ENCODE results near the gene MYL6. TPM values are rescaled to one million over a fixed set of nuclear protein-coding genes. Genes with fewer than 3 reads are reported as not detected.

The MYL6 gene
- total RNA-seq, 1 experiment from 2014 or later: 554 TPM

- ChIA-PET RAD21 (ENCODE audit: low non-redundant PET in 1 of 2, low total read pairs in 2 of 2, uncharacterized antibody in 2 of 2, unreplicated experiment in 2 of 2) (no interaction called here), POLR2A (interaction anchor here (1.6 kb wide), 1 partner anchor 10 kb away, joined by 4 read pairs; no protein-coding TSS in a partner anchor), CTCF (no interaction called here)
- Histone ChIP-seq H2AFZ (ENCODE audit: low read depth, low read length, poor library complexity, severe bottlenecking) (no peak overlapping the region), H3K4me3 (replicated peaks in 1 of 2; ENCODE audit: low read depth in 1 of 2, low read length in 2 of 2) (no peak overlapping the region), H3K27ac (ENCODE audit: low read depth, low read length) (no peak overlapping the region), H3K27me3 (ENCODE audit: insufficient read depth, low read length) (no peaks in the 10 kb centered on the region), H3K4me2 (ENCODE audit: low read length) (no peak overlapping the region), H4K20me1 (ENCODE audit: insufficient read depth) (no peaks in the 10 kb centered on the region), H3K9ac (ENCODE audit: low read length) (no peak overlapping the region), H3K9me3 (ENCODE audit: control insufficient read depth in 1 of 2, insufficient read depth in 1 of 2, low read depth in 1 of 2, low read length in 2 of 2) (no peaks in the 10 kb centered on the region), H3K4me1 (ENCODE audit: control insufficient read depth in 1 of 2, insufficient read depth in 2 of 2, low read length in 2 of 2) (no peaks in the 10 kb centered on the region), H3K79me2 (ENCODE audit: insufficient read depth, low read length) (no peaks in the 10 kb centered on the region), H3K36me3 (ENCODE audit: control insufficient read depth in 1 of 2, insufficient read depth in 2 of 2, low read length in 2 of 2) (peaks cover 12 to 17% of the 10 kb centered on the region in 2 experiments; a peak in 3 of 4 replicates), H3K9me2 (ENCODE audit: insufficient read depth) (no peaks in the 10 kb centered on the region)
- no TSS peak for BruUV-seq (replicated peaks)
- TF ChIP-seq TCF7L2 (IDR thresholded peaks at IDR 0.05; ENCODE audit: borderline replicate concordance, extremely low read depth, insufficient read depth, insufficient read length): no peak
- peak; percentile 13; the same call in 1 of the 2 replicates for TF ChIP-seq POLR2AphosphoS5 (IDR thresholded peaks at IDR 0.05; ENCODE audit: low read depth, low read length)
- ATAC-seq: no peak
- DNase-seq (ENCODE audit: low read depth, low spot score): no peak
- intact Hi-C loops (cut with micrococcal nuclease): no loop called here
These were observed 46.1 kb downstream of the MYL6 start for GRCh38 chr12:56204275-56204674.

- TF ChIP-seq CTCF (IDR thresholded peaks at IDR 0.05 in 2 of 3, conservative IDR thresholded peaks at IDR 0.05 in 1 of 3; ENCODE audit: borderline replicate concordance in 1 of 3, insufficient read depth in 1 of 3, low read depth in 2 of 3, low read length in 2 of 3) (peak in 1 of 3 experiments; percentile 37; a peak in 1 of 6 replicates), JUND (IDR thresholded peaks at IDR 0.05) (no peak)
These were observed 47.3 kb downstream of the MYL6 start for GRCh38 chr12:56205445-56205844.

More at GRCh38 chr12:56205445-56205844, 47.3 kb downstream of the MYL6 start:
- no peak overlapping the region for H3K27ac ChIP-seq (ENCODE audit: low read depth, low read length)
- H3K4me2 ChIP-seq (ENCODE audit: low read length): no peak overlapping the region
- H4K20me1 ChIP-seq (ENCODE audit: insufficient read depth): no peaks in the 10 kb centered on the region
- intact Hi-C loops (cut with micrococcal nuclease): loop anchor here (5.0 kb wide), 1 partner anchor 257 kb away; no protein-coding TSS in a partner anchor
- no peaks in the 10 kb centered on the region for H3K9me2 ChIP-seq (ENCODE audit: insufficient read depth)
- 0 out of 2 replicates have a peak, but pooled peaks have one; percentile 32 for ATAC-seq
- POLR2A ChIA-PET: interaction anchor here (1.1 to 2.4 kb wide), 3 partner anchors 11 to 78 kb away, joined by 3 to 13 read pairs (median 4); partner anchors contain the start of genes ESYT1 and RNF41
- no peaks in the 10 kb centered on the region for H3K27me3 ChIP-seq (ENCODE audit: insufficient read depth, low read length)
- DNase-seq (ENCODE audit: low read depth, low spot score): no peak
- no TSS peak for BruUV-seq (replicated peaks)
- H3K36me3 ChIP-seq (ENCODE audit: control insufficient read depth in 1 of 2, insufficient read depth in 2 of 2, low read length in 2 of 2): peaks cover 21% of the 10 kb centered on the region in 2 experiments
- no peak overlapping the region for H3K4me3 ChIP-seq (replicated peaks in 1 of 2; ENCODE audit: low read depth in 1 of 2, low read length in 2 of 2)
- CTCF ChIA-PET: interaction anchor here (0.5 to 2.2 kb wide), 4 partner anchors 78 to 331 kb away, joined by 3 to 13 read pairs (median 4); partner anchors contain the start of gene ESYT1
- H3K79me2 ChIP-seq (ENCODE audit: insufficient read depth, low read length): no peaks in the 10 kb centered on the region
- no peaks in the 10 kb centered on the region for H3K9me3 ChIP-seq (ENCODE audit: control insufficient read depth in 1 of 2, insufficient read depth in 1 of 2, low read depth in 1 of 2, low read length in 2 of 2)
- RAD21 ChIA-PET (ENCODE audit: low non-redundant PET in 1 of 2, low total read pairs in 2 of 2, uncharacterized antibody in 2 of 2, unreplicated experiment in 2 of 2): interaction anchor here in 1 of 2 experiments (1.3 kb wide), 1 partner anchor 17 kb away, joined by 5 read pairs; the partner anchor contains the start of gene RNF41
- no peak overlapping the region for H2AFZ ChIP-seq (ENCODE audit: low read depth, low read length, poor library complexity, severe bottlenecking)
- no peaks in the 10 kb centered on the region for H3K4me1 ChIP-seq (ENCODE audit: control insufficient read depth in 1 of 2, insufficient read depth in 2 of 2, low read length in 2 of 2)
- H3K9ac ChIP-seq (ENCODE audit: low read length): no peak overlapping the region

Measured in HCT116 (cell line).